Loucy (cell line): ENCODE results near the gene RABGAP1.

Experiments
- H2AFZ ChIP-seq: fragments of 200-600 bp; sonication (generic); 2 replicates; pipeline ENCODE4 v1.6.0; 2016; ENCODE audit warnings: antibody characterized with exemption, mild to moderate bottlenecking, low read length, moderate library complexity
- H3F3A ChIP-seq: fragments of 200-600 bp; 2 replicates; pipeline ENCODE4 v1.6.0; 2016; ENCODE audit warnings: antibody characterized with exemption, low read depth, mild to moderate bottlenecking
- H3K27me3 ChIP-seq: fragments of 200-600 bp; sonication (generic); 2 replicates; pipeline ENCODE4 v1.6.1; 2014; ENCODE audit warnings: low read length, mild to moderate bottlenecking; ENCODE audit not compliant: insufficient read depth, poor library complexity, severe bottlenecking
- H3K36me3 ChIP-seq: fragments of 200-600 bp; sonication (generic); 2 replicates; pipeline ENCODE4 v1.6.1; 2016; ENCODE audit warnings: low read length; ENCODE audit not compliant: insufficient read depth
- H3K4me1 ChIP-seq: fragments of 200-600 bp; sonication (generic); 2 replicates; pipeline ENCODE4 v1.5.1; 2014; ENCODE audit warnings: low read length, mild to moderate bottlenecking; ENCODE audit not compliant: insufficient read depth, poor library complexity, severe bottlenecking
- H3K4me2 ChIP-seq: fragments of 200-600 bp; sonication (generic); 2 replicates; pipeline ENCODE4 v1.6.0; 2014; ENCODE audit warnings: antibody characterized with exemption, low read length, low read depth, mild to moderate bottlenecking; ENCODE audit not compliant: poor library complexity, severe bottlenecking
- H3K4me3 ChIP-seq: fragments of 200-600 bp; sonication (generic); 2 replicates; pipeline ENCODE4 v1.5.1; 2014; ENCODE audit warnings: low read length, mild to moderate bottlenecking, mixed read lengths; ENCODE audit not compliant: poor library complexity, severe bottlenecking
- H3K79me2 ChIP-seq: fragments of 200-600 bp; sonication (generic); 2 replicates; pipeline ENCODE4 v1.6.1; 2014; ENCODE audit warnings: low read length; ENCODE audit not compliant: insufficient read depth
- H3K9ac ChIP-seq: fragments of 200-600 bp; sonication (generic); 2 replicates; pipeline ENCODE4 v1.6.0; 2014; ENCODE audit warnings: mild to moderate bottlenecking, low read depth, low read length, moderate library complexity; ENCODE audit not compliant: poor library complexity, severe bottlenecking
- H3K9me2 ChIP-seq: fragments of 200-600 bp; sonication (generic); replicated peaks from 2 replicates; pipeline ENCODE4 v1.6.1; 2016; ENCODE audit warnings: low read depth, low read length, mixed read lengths
- H3K9me3 ChIP-seq: fragments of 200-600 bp; sonication (generic); 2 replicates; pipeline ENCODE4 v1.6.1; 2014; ENCODE audit warnings: mild to moderate bottlenecking, antibody characterized with exemption, low read length, low read depth; ENCODE audit not compliant: insufficient read depth
- H4K20me1 ChIP-seq: fragments of 200-600 bp; sonication (generic); 2 replicates; pipeline ENCODE4 v1.6.0; 2014; ENCODE audit warnings: antibody characterized with exemption, low read length, mild to moderate bottlenecking; ENCODE audit not compliant: insufficient read depth, poor library complexity, severe bottlenecking
- CTCF ChIP-seq: fragments of 200-600 bp; sonication (generic); conservative IDR thresholded peaks from 2 replicates; pipeline ENCODE4 v1.5.1; 2014; ENCODE audit warnings: mild to moderate bottlenecking, antibody characterized with exemption, low read length
- EZH2phosphoT487 ChIP-seq: fragments of 200-600 bp; IDR thresholded peaks from 2 replicates; pipeline ENCODE4 v1.6.1; 2018; ENCODE audit warnings: antibody characterized with exemption, mild to moderate bottlenecking, moderate library complexity, borderline replicate concordance

The RABGAP1 gene

GRCh38 chr9:123119566-123119965 is 178.7 kb downstream of the RABGAP1 start:
- Histone ChIP-seq H2AFZ (no peak overlapping the region), H3K36me3 (peaks cover 27% of the 10 kb centered on the region; the same call in 1 of the 2 replicates), H3K9me2 (no peaks in the 10 kb centered on the region), H3F3A (no peaks in the 10 kb centered on the region), H3K9me3 (no peaks in the 10 kb centered on the region), H4K20me1 (no peaks in the 10 kb centered on the region), H3K4me2 (no peak overlapping the region), H3K79me2 (no peaks in the 10 kb centered on the region), H3K27me3 (no peaks in the 10 kb centered on the region), H3K9ac (no peak overlapping the region), H3K4me1 (no peaks in the 10 kb centered on the region), H3K4me3 (no peak overlapping the region)
- TF ChIP-seq EZH2phosphoT487 (no peak), CTCF (no peak)

GRCh38 chr9:123120131-123120530 is 179.3 kb downstream of the RABGAP1 start:
- TF ChIP-seq CTCF (no peak), EZH2phosphoT487 (no peak)
- H3K4me3 ChIP-seq: no peak overlapping the region
- H3K9me3 ChIP-seq: no peaks in the 10 kb centered on the region
- H2AFZ ChIP-seq: no peak overlapping the region
- H3K4me2 ChIP-seq: no peak overlapping the region
- H3K36me3 ChIP-seq: peaks cover 26% of the 10 kb centered on the region; the same call in 1 of the 2 replicates
- no peaks in the 10 kb centered on the region for H3K9me2 ChIP-seq
- H3K27me3 ChIP-seq: no peaks in the 10 kb centered on the region
- H4K20me1 ChIP-seq: no peaks in the 10 kb centered on the region
- H3K79me2 ChIP-seq: no peaks in the 10 kb centered on the region
- no peaks in the 10 kb centered on the region for H3K4me1 ChIP-seq
- no peaks in the 10 kb centered on the region for H3F3A ChIP-seq
- H3K9ac ChIP-seq: no peak overlapping the region

GRCh38 chr9:123120953-123121352 is 180.1 kb downstream of the RABGAP1 start:
- H3K36me3 ChIP-seq: peaks cover 28% of the 10 kb centered on the region; the same call in 1 of the 2 replicates
- H3F3A ChIP-seq: no peaks in the 10 kb centered on the region
- no peak overlapping the region for H3K4me3 ChIP-seq
- H3K27me3 ChIP-seq: no peaks in the 10 kb centered on the region
- no peaks in the 10 kb centered on the region for H3K9me2 ChIP-seq
- H3K9me3 ChIP-seq: no peaks in the 10 kb centered on the region
- no peaks in the 10 kb centered on the region for H3K79me2 ChIP-seq
- no peak overlapping the region for H3K4me2 ChIP-seq
- no peak for TF ChIP-seq CTCF
- TF ChIP-seq EZH2phosphoT487: no peak
- H2AFZ ChIP-seq: no peak overlapping the region
- H3K9ac ChIP-seq: no peak overlapping the region
- no peaks in the 10 kb centered on the region for H4K20me1 ChIP-seq
- H3K4me1 ChIP-seq: no peaks in the 10 kb centered on the region
